A673 (cell line): ENCODE measurements around the gene LCMT2. TPM values are rescaled to one million over a fixed set of nuclear protein-coding genes. Genes with fewer than 3 reads are reported as not detected.

Source experiments
- BruUV-seq: library from RNA; stranded (reverse); fragments of 400-500 nt; replicated peaks from 2 replicates; lab custom pipeline; 2021; lab: Mats Ljungman, UMichigan
- CTCF ChIA-PET: fragments of 300-600 bp; sonication (Branson Sonifier 250); formaldehyde crosslinking; loops from one replicate; lab custom pipeline; 2022; ENCODE audit warnings: antibody characterized with exemption; lab: Charles Lee
- POLR2A ChIA-PET: fragments of 300-600 bp; sonication (Branson Sonifier 250); formaldehyde crosslinking; loops from one replicate; lab custom pipeline; 2022; ENCODE audit warnings: antibody characterized with exemption; ENCODE audit not compliant: low non-redundant PET; lab: Charles Lee
- DNase-seq: peaks from one replicate; pipeline ENCODE4 v3.0.0-alpha.2; 2015; ENCODE audit warnings: low spot score
- H3K27ac ChIP-seq: fragments of 200-600 bp; sonication (generic); 2 replicates; pipeline ENCODE4 v1.5.1; 2016; ENCODE audit warnings: mixed run types, low read depth, mild to moderate bottlenecking, mixed read lengths, antibody characterized with exemption, low read length; ENCODE audit not compliant: poor library complexity, severe bottlenecking
- H3K27me3 ChIP-seq: fragments of 200-600 bp; sonication (generic); replicated peaks from 2 replicates; pipeline ENCODE4 v1.6.1; 2017; ENCODE audit warnings: mixed run types, low read depth, mild to moderate bottlenecking, mixed read lengths, antibody characterized with exemption, low read length; ENCODE audit not compliant: insufficient read depth, poor library complexity
- H3K36me3 ChIP-seq: fragments of 200-600 bp; sonication (generic); 2 replicates; pipeline ENCODE4 v1.6.1; 2016; ENCODE audit warnings: mixed run types, mild to moderate bottlenecking, mixed read lengths, antibody characterized with exemption, low read length; ENCODE audit not compliant: insufficient read depth, poor library complexity, severe bottlenecking
- H3K4me1 ChIP-seq: fragments of 200-600 bp; sonication (generic); 2 replicates; pipeline ENCODE4 v1.6.1; 2017; ENCODE audit warnings: mixed run types, mild to moderate bottlenecking, mixed read lengths, antibody characterized with exemption, low read length; ENCODE audit not compliant: insufficient read depth, poor library complexity, severe bottlenecking
- H3K4me3 ChIP-seq: fragments of 200-600 bp; sonication (generic); 2 replicates; pipeline ENCODE4 v1.5.1; 2016; ENCODE audit warnings: low read depth, mixed run types, mild to moderate bottlenecking, mixed read lengths, low read length; ENCODE audit not compliant: poor library complexity, severe bottlenecking
- H3K9me3 ChIP-seq: fragments of 200-600 bp; sonication (generic); 2 replicates; pipeline ENCODE4 v1.6.1; 2016; ENCODE audit warnings: mixed run types, low read depth, mild to moderate bottlenecking, mixed read lengths, antibody characterized with exemption, low read length; ENCODE audit not compliant: poor library complexity, severe bottlenecking
- CTCF ChIP-seq: fragments of 300-800, 200-600 bp; sonication (generic); conservative IDR thresholded peaks from 2 replicates; pipeline ENCODE4 v1.5.1; 2017; ENCODE audit warnings: low read depth, mild to moderate bottlenecking, antibody characterized with exemption, low read length, moderate library complexity, mixed read lengths
- EZH2 ChIP-seq: fragments of 200-600 bp; sonication (generic); IDR thresholded peaks from 2 replicates; pipeline ENCODE4 v1.6.1; 2017; ENCODE audit warnings: borderline replicate concordance, low read depth, mild to moderate bottlenecking, mixed read lengths, antibody characterized with exemption, low read length; ENCODE audit not compliant: poor library complexity, severe bottlenecking
- intact Hi-C: fragments of 100-400 bp; cut with micrococcal nuclease; formaldehyde crosslinking; loops from one replicate; pipeline ENCODE4 v1.10.0; 2022; ENCODE audit not compliant: unreplicated experiment
- total RNA-seq: library from RNA; stranded (reverse); gene quantifications from 2 replicates; pipeline ENCODE4 v1.2.3, GENCODE V29; 2021

Gene LCMT2
- total RNA-seq, 1 experiment from 2014 or later, result 17.2 TPM

GRCh38 chr15:43275740-43276562, 54.4 kb downstream of the LCMT2 start:
- H3K36me3 ChIP-seq, result no peaks in the 10 kb centered on the region
- no peaks in the 10 kb centered on the region for H3K4me1 ChIP-seq
- H3K4me3 ChIP-seq, result no peak overlapping the region
- H3K9me3 ChIP-seq, result no peaks in the 10 kb centered on the region
- H3K27me3 ChIP-seq, result no peaks in the 10 kb centered on the region
- H3K27ac ChIP-seq, result no peak overlapping the region
- POLR2A ChIA-PET, result no interaction called here
- no peak for TF ChIP-seq EZH2
- TF ChIP-seq CTCF, result no peak
- no TSS peak for BruUV-seq
- CTCF ChIA-PET, result no interaction called here
- DNase-seq, result no peak
- intact Hi-C loops, result no loop called here

GRCh38 chr15:43274136-43274535, 56.2 kb downstream of the LCMT2 start:
- Histone ChIP-seq H3K4me1 (no peaks in the 10 kb centered on the region), H3K27me3 (no peaks in the 10 kb centered on the region), H3K4me3 (no peak overlapping the region), H3K9me3 (no peaks in the 10 kb centered on the region), H3K36me3 (no peaks in the 10 kb centered on the region), H3K27ac (no peak overlapping the region)
- BruUV-seq, result no TSS peak
- intact Hi-C loops, result no loop called here
- TF ChIP-seq CTCF (no peak), EZH2 (no peak)
- ChIA-PET CTCF (interaction anchor here (0.6 kb wide), 2 partner anchors 207 to 266 kb away, joined by 4 to 6 read pairs; no protein-coding TSS in a partner anchor), POLR2A (no interaction called here)
- no peak for DNase-seq

Other genes starting within 250 kb of the LCMT2 start
- 29.9 and 30.8 TPM in 2 replicates for gene UBR1, start 224.5 kb downstream of the LCMT2 start, total RNA-seq
- 2.8 and 5.4 TPM in 2 replicates for gene TMEM62, start 197.0 kb downstream of the LCMT2 start, total RNA-seq
- 16.7 and 22.1 TPM in 2 replicates for gene CCNDBP1, start 145.2 kb downstream of the LCMT2 start, total RNA-seq
- not detected in 2 replicates for gene EPB42, start 109.6 kb downstream of the LCMT2 start, total RNA-seq
- gene TGM5, start 63.6 kb downstream of the LCMT2 start, total RNA-seq, result not detected in 2 replicates
- gene TGM7, start 28.3 kb downstream of the LCMT2 start, total RNA-seq, result not detected in 2 replicates
- gene ZSCAN29, start 40.5 kb upstream of the LCMT2 start, total RNA-seq, result 33.3 and 34.4 TPM in 2 replicates
- 31.4 and 37.6 TPM in 2 replicates for gene TUBGCP4, start 40.5 kb upstream of the LCMT2 start, total RNA-seq
- gene TP53BP1, start 162.6 kb upstream of the LCMT2 start, total RNA-seq, result 66.0 and 74.5 TPM in 2 replicates
- gene MAP1A, start 187.0 kb upstream of the LCMT2 start, total RNA-seq, result 65.8 and 83.8 TPM in 2 replicates